Subcutaneous adipose tissue (tissue), 4 donors: ENCODE measurements around the gene XPA. TPM values are rescaled to one million over a fixed set of nuclear protein-coding genes. Genes with fewer than 3 reads are reported as not detected.

ENCODE experiments used
- total RNA-seq, 4 donors: library from RNA; depleted of rRNA; stranded (reverse); fragments of >200 nt; gene quantifications; one replicate each; pipeline ENCODE4 v1.1.0, GENCODE V29; 2016
- TF ChIP-seq, protein P1 (sequence below): fragments of 450-650 bp; IDR thresholded peaks from one replicate; pipeline ENCODE4 v1.5.1; 2016; ENCODE audit warnings: low read depth, mild to moderate bottlenecking, control low read depth, antibody characterized with exemption, moderate library complexity

The XPA gene
- total RNA-seq, 4 donors from 2014 or later = 15.1 to 18.7 (median 18.4) TPM

DNA sequence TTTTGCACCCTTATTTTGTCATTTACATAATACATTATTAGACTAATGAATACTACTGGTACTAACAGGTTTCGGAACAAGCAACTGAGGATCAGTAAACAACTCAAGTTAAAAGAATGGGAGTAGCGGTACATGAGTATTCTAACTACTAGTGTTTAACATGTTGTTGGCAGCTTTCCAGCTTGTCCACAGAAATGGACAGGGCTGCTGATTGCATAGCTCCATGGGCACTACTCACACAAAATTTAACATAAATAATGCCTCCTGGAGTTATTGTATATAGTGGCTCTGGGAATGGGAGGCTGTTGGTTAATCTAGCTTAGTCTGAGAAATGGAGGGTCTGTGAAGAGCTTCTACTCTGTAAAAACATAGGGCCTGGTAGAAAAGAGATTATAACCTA is 56.8 kb downstream of the XPA start:
- TF ChIP-seq, protein P1, sequence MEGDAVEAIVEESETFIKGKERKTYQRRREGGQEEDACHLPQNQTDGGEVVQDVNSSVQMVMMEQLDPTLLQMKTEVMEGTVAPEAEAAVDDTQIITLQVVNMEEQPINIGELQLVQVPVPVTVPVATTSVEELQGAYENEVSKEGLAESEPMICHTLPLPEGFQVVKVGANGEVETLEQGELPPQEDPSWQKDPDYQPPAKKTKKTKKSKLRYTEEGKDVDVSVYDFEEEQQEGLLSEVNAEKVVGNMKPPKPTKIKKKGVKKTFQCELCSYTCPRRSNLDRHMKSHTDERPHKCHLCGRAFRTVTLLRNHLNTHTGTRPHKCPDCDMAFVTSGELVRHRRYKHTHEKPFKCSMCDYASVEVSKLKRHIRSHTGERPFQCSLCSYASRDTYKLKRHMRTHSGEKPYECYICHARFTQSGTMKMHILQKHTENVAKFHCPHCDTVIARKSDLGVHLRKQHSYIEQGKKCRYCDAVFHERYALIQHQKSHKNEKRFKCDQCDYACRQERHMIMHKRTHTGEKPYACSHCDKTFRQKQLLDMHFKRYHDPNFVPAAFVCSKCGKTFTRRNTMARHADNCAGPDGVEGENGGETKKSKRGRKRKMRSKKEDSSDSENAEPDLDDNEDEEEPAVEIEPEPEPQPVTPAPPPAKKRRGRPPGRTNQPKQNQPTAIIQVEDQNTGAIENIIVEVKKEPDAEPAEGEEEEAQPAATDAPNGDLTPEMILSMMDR = no peak

DNA sequence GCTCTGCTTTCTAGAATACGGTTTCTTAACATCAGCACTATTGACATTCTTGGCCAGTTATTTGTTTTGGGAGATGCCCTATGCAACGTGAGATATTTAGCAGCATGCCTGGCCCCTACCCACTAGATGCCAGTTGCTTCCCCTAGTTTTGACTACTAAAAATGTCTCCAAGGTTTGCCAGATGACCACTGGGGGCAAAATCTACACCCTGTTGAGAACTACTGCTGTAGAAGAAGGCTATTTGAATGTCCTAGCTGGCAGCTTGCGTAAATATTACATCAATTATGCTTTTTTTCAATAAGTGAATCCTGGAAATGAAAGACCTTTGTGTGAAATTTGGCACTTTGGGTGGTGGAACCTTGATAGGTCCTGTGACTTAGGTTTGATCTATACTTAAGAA is 58.5 kb downstream of the XPA start:
- TF ChIP-seq, protein P1 = no peak

DNA sequence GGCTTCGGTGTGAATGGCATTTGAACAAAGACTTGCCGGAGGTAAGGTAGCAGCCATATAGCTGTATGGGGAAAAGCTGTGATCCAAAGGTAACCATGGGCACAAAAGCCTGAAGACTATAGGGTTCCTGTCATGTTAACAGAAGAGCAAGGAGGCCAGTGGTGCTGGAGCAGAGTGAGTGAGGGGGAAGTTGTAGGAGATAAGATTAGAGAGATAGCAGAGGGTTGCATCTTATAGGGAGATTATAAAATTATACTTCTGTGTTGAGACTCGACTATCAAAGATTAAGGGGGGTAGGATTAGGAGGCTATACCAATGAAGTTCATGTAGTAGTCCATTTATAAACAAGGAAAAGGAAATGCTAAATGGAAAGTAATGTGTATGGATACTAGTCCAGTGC is 60.2 kb downstream of the XPA start:
- TF ChIP-seq, protein P1 = no peak

DNA sequence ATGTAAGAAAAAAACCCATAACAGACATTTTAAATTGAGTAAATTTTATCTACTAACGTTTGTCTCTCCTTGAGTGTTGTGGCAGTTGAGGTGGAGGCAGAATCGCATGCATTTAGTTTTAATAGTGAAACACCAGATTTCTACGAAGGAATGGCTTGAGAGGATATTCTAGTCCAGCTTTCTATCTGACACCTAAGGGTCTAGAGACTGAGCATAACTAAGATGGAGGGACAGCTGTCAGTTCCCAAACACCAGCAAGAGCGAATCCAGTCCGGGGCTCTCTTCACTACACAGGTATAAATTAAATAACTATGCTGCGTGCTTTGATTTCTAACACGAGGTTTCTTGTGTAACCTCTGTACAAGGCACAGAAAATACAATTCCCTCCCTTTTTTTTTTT is 62.1 kb downstream of the XPA start:
- TF ChIP-seq, protein P1 = no peak

DNA sequence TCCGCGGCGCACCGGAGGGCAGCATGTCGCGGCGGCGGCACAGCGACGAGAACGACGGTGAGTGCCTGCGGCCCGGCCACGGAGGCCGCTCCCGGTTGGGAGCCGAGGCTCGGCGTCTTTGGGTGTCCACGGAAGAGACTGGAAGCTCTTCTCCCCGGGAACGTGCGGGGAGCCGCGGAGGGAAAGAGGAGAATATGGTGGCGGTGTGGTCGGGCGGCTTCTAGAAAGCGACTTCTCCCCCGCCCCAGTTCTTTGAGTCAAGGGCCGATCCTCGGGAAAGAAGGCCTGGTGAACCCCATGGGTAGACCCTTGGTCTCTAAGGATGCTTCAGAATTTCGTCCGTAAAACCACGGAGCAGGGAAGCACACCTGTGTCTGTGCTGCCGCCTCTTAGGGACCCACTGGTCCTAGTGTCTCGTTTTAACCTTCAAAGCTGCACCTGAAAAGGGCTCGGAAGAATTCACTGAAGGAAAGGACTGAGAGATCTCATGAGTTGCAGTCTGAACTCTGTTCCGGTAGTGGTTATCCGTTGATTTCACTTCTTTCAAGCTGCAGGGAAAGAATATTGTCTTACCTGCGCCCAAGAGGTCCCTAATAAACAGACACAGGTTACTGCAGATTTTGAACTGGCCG is 63.2 kb downstream of the XPA start:
- TF ChIP-seq, protein P1 = no peak

DNA sequence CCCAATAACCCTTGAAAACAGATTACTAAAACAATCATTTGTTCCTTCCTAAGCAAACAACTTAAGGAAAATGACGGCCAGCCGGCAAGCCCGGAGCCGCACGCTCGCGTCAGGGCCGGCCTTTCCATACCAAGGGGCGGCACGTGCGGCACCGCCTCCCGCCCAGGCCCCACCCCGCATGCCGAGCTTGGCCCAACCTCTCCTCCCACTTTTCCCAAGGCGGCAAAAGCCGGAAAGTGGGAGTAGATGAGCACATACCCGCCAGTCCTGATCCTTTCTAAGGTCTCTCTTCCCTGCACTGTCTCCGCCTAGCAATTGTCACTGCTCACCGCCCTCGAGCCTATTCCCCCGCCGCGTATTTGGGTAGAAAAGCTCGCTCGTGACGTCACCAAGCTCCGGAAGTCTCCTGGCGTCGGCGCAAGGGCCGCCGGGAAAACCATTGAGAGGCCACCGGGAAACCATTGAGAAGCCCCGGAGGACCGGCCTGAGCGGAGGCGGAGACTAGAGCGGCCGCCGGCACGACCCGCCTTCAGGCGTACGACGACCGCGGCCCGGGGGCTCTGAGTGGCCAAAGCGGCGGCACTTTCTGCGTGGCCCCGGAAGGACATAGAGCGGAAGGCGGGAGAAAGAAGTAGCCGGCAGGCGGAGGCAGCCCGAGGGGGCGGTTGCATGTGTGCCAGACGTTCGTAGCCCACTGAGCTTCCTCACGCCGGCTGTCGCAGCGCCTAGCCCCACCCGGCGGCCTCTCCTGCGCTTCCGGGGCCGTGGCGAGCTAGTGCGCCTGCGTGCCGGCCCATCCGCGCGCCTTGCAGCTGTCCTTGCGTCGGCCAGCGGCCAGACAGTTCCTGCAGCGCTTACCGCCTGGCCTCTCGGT is 63.9 kb downstream of the XPA start, which contains the start of the genes NCBP1 and TSTD2:
Gene NCBP1 (plus strand): TSS at position 837 of the 874 bp plus-strand sequence. CDS start 61 bp downstream, outside the sequence.
Gene TSTD2 (minus strand): TSS at position 384 of the 874 bp plus-strand sequence. CDS start 5,806 bp downstream, outside the sequence.
- TF ChIP-seq, protein P1 = no peak
